HG02798 (cell line): Measurements from ENCODE around the gene TMEM72.

ENCODE experiments used
- ATAC-seq: cut with Tn5 transposase; IDR thresholded peaks from one replicate; pipeline ENCODE4 v1.9.1; 2021; ENCODE audit warnings: mild to moderate bottlenecking; ENCODE audit not compliant: unreplicated experiment, poor library complexity

The TMEM72 gene

GRCh38 chr10:44951576-44952226 is 40.6 kb downstream of the TMEM72 start:
- ATAC-seq = no peak

- ATAC-seq = no peak
These were observed 41.7 kb downstream of the TMEM72 start for GRCh38 chr10:44952779-44953231.

- ATAC-seq = no peak
These were observed 42.9 kb downstream of the TMEM72 start for GRCh38 chr10:44954042-44954441.

- no peak for ATAC-seq
These were observed 43.8 kb downstream of the TMEM72 start for GRCh38 chr10:44954962-44955361.

GRCh38 chr10:44955413-44956070 is 44.4 kb downstream of the TMEM72 start:
- ATAC-seq = no peak

GRCh38 chr10:44956226-44956625 is 45.1 kb downstream of the TMEM72 start:
- ATAC-seq = no peak

- ATAC-seq = no peak
These were observed 45.9 kb downstream of the TMEM72 start for GRCh38 chr10:44956717-44957706.

- ATAC-seq = no peak
These were observed 47.2 kb downstream of the TMEM72 start for GRCh38 chr10:44958196-44958897.

- ATAC-seq = no peak
These were observed 47.7 kb downstream of the TMEM72 start for GRCh38 chr10:44958898-44959246.

GRCh38 chr10:44959247-44960087 is 48.3 kb downstream of the TMEM72 start, which contains the start of gene RASSF4:
Gene RASSF4 (plus strand): TSS chr10:44959802. CDS start chr10:44970203, 10,401 bp downstream.
- peak; percentile 96 for ATAC-seq

- ATAC-seq = no peak
These were observed 48.9 kb downstream of the TMEM72 start for GRCh38 chr10:44960088-44960460.

- no peak for ATAC-seq
These were observed 49.5 kb downstream of the TMEM72 start for GRCh38 chr10:44960482-44961229.

- ATAC-seq = no peak
These were observed 50.1 kb downstream of the TMEM72 start for GRCh38 chr10:44961230-44961571.

- ATAC-seq = no peak
These were observed 51.0 kb downstream of the TMEM72 start for GRCh38 chr10:44961931-44962750.

- ATAC-seq = no peak
These were observed 52.0 kb downstream of the TMEM72 start for GRCh38 chr10:44962870-44963738.

GRCh38 chr10:44963772-44964633 is 52.9 kb downstream of the TMEM72 start:
- ATAC-seq = no peak
